Measurements from ENCODE around the gene AMPD2.
"Not testable (repeated sequence)": the region's sequence is repeated elsewhere in the genome, so short reads cannot be mapped to it uniquely, and the experiment has no call there.

The AMPD2 gene

DNA sequence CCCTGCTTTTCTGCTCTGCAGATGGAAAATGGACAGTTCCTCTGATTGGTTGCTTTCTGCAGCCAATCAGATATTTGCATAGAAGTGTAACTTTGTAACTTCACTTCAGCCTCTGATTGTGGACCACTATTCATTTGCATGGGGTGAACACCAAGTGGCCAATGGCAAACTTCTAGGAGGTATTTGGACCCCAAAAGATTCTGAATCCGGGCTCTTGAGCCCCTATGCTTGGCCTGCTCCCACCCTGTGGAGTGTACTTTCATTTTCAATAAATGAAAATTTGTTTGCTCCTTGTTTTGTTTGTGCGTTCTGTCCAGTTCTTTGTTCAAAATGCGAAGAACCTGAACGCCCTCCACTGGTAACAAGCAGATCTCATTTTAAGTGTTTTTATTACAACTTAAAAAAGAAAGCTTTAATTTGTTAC is 29.9 kb downstream of the AMPD2 start:
- H3K4me3 ChIP-seq (ENCODE audit: low read depth, low read length): no peak overlapping the region

DNA sequence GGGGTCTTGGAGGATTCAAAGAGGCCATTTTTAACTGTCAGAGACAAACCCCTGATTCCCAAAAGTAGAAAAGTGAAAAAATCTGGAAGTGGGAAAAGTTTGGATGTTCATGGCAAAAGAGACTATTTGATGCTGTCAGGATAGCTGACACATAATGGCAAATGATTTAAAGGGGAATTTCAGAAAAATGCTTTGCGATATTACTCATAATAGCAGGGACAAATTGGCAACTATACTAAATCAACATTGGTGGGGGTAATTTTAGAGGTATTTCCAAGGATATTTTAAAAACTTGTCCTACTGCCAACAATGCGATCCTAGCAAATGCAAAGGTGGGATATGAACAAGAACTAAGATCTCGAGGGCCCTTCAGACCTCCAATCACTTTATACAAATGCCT is 31.0 kb downstream of the AMPD2 start:
- H3K4me3 ChIP-seq (ENCODE audit: low read depth, low read length): no peak overlapping the region

DNA sequence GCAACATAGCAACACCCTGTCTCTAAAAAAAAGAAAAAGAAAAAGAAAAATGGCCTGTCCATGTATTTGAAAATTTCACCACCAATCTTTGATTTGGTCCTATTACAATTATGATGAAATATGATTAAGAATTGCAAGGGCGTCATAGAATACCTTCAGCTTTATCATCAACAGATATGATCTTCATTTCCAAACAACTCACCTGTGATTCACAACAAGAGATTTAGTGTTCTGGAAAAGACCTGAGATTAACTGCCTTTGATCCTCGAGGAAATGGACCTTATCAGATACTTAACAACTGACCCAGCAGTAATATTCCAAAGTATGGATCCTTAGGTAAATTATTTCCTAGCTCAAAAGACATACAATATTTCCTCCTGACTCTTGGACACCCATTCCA is 32.8 kb downstream of the AMPD2 start:
- H3K4me3 ChIP-seq (ENCODE audit: low read depth, low read length): no peak overlapping the region

DNA sequence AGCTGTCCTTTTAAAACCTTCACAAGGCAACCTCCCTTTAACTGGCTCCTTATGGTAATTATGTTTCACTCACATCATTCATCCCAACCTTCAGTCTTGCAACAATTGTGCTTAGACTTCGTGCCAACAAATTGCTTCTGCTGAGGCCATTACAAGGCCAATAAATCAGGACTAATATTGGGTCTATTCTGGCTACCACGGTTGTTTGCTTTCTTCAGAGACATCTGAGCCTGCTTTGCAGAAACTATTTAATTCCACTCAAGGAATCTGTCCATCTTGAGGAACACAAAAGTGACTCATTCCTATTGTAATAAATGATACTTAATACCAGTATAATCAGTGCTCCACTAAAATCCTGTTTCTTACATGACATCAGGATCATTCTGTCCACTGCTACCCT is 33.7 kb downstream of the AMPD2 start:
- no peak overlapping the region for H3K4me3 ChIP-seq (ENCODE audit: low read depth, low read length)

DNA sequence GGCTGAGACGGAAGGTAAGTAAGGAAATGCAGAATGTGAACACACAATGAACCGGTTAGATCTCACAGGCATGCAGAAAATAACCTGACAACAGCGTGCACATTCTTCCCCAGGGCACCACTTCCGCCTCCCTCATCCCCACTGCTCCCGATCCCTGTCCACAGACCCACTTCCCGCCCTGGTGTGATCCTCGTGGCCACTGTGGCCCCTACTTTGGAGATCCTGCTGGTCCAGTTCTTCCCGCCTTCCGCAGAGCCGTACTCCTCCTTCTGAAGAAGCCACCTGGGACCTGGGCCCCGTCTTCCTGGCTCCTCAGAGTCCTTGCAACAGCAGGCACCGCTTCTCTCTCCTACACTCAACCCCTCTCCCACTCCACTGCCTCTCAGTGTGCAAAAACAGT is 34.9 kb downstream of the AMPD2 start:
- no peak overlapping the region for H3K4me3 ChIP-seq (ENCODE audit: low read depth, low read length)

DNA sequence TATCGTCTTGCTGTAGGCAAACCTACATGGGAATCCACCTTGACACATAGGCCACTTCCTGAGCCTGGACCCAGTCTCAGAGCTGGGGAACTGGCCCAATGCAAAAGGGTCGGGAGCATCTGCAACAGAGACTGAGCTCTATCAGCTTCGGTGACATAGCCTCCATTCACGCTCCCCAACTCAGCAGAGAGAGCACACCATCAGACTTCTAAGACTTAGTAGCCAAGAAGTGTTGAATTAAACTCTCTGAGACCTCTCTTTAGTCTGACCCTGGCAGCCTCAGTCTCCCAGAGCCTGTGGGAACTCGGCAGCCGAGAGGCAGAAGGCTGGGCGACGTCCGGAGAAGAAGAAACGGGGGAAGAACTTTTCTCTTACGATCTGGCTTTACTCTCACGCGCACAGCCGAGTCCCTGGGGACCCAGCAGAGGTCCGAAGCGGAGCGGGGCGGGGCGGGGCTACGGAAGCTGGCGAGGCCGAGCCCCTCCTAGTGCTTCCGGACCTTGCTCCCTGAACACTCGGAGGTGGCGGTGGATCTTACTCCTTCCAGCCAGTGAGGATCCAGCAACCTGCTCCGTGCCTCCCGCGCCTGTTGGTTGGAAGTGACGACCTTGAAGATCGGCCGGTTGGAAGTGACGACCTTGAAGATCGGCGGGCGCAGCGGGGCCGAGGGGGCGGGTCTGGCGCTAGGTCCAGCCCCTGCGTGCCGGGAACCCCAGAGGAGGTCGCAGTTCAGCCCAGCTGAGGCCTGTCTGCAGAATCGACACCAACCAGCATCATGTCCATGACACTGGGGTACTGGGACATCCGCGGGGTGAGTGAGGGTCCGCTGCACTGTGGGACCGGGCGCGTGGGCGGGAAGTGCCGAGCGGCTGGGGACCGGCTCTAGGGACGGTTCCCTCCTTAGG is 36.2 kb downstream of the AMPD2 start, which contains the start of gene GSTM4:
Gene GSTM4 (plus strand): TSS at position 485 of the 905 bp plus-strand sequence. CDS start 291 bp downstream, at position 776.
- peak within 1 kb of the TSS; percentile 70 for H3K4me3 ChIP-seq (ENCODE audit: low read depth, low read length)

DNA sequence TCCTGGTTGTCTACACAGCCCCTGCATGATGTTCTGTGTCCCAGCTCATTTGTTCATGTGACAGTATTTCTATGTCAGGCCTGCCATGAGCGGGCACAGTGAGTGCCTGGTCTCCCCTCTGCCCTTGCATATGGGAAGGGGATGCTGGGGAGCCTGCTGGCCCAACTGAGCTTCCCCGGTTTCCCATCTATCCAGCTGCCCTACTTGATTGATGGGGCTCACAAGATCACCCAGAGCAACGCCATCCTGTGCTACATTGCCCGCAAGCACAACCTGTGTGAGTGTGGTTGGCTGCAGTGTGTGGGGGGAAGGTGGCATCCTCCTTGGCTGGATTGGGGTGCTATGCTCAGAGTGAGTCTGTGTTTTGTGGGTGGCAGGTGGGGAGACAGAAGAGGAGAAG is 37.8 kb downstream of the AMPD2 start:
- H3K4me3 ChIP-seq (ENCODE audit: low read depth, low read length): no peak overlapping the region

DNA sequence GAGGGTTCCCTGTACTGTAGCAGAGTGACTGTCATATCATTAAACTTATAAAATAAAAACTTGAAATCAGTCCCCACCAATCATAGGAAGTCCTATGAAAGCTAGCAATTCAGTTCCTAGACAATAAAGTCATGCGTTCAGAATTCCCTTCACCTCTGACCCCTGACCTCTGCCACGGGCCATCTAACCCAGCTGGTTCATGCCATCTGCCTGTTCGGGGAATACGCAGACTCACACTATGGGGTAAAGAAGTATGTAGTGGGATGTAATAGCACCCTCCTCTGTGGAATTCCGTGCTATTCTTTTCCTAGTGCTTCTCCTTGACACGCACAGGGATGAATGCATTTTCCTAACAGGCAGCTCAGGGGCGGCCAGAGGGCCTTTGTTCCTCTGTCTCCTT is 38.3 kb downstream of the AMPD2 start:
- no peak overlapping the region for H3K4me3 ChIP-seq (ENCODE audit: low read depth, low read length)

DNA sequence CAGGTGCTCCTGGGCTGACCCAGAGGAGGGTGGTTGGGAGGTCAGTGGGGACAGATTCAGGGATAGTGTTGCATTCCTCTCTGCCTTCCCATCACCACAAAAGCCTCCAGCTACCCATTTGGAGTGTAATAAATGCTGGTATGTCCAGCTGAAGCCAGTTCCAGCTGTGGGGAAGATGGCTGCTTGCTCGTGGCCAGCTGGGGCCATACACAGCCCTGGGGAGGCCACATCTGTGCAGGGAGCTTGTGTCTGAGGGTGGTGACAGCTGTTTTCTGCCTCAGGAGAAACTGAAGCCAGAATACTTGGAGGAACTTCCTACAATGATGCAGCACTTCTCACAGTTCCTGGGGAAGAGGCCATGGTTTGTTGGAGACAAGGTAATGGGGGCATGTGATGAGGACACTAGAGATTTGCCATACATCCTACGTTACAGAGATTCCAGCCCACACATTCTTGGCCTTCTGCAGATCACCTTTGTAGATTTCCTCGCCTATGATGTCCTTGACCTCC is 39.0 kb downstream of the AMPD2 start:
- no peak overlapping the region for H3K4me3 ChIP-seq (ENCODE audit: low read depth, low read length)

DNA sequence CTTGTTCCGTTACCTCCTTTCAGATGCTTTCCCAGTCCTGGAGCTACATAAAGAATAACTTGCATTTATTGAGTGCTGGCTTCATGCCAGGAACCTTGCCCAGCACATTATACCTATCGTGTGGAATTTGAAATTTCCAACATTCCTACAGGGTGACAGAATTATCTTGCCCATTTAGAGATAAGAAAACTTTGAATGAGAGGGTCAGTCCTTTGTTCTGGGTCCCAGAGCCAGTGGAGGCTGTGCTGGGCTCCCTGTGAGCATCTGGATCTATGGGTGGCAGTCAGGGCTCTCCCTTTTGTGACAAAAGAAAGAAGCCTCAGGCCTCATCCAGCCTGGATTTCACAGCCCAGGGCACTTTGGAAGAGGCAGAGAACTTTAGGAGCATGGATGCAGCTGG is 39.5 kb downstream of the AMPD2 start:
- H3K4me3 ChIP-seq (ENCODE audit: low read depth, low read length): no peak overlapping the region

DNA sequence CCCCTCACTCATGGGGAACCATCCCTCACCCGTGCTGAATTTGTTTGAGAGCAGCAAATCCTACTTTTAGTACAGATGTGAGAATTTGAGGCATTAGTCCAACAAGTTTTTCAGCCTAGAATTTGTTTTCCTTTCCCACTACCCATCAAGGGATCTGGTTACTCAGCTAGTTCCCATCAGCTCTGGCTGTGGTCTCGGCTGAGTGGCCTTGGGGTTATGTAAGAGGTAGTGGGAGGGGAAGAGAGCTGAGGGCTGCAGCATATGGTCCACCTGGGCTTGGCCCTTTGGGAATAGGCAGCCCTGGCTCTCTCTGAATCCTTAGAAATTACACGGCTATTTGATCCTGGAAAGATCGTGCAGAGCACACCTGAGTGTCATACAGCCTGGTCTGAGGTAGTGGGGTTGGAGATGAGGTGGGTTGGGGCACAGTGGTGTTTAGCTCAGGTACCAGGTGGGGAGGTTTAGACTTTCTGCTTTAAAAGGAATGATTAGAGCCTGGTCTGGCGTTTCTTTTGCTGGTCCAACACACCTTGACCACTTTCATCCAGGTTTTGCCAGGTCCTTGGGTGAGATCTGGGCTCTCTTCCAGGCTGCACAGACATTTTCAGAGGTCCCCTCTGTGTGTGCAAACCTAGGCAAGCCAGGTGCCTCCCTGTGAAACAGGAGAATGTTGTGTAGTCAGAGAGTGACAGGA is 40.5 kb downstream of the AMPD2 start:
- H3K4me3 ChIP-seq (ENCODE audit: low read depth, low read length): no peak overlapping the region

DNA sequence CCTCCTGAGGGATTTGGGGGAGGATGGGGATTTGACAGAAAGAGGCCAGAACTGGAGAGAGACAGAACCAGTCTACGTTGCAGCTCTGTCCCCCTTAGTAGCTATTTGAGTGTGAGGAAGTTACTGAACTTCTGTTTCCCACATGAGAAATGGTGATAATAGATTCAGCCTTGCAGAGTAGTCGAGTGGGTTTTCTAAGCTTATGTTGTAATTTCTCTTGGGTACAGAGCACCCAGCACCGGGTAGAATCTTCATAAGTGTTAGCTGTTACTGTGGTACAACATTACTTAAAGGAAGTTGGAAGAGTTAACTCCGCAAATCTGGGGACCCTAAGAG is 41.0 kb downstream of the AMPD2 start:
- not testable (repeated sequence) for H3K4me3 ChIP-seq (ENCODE audit: low read depth, low read length)

DNA sequence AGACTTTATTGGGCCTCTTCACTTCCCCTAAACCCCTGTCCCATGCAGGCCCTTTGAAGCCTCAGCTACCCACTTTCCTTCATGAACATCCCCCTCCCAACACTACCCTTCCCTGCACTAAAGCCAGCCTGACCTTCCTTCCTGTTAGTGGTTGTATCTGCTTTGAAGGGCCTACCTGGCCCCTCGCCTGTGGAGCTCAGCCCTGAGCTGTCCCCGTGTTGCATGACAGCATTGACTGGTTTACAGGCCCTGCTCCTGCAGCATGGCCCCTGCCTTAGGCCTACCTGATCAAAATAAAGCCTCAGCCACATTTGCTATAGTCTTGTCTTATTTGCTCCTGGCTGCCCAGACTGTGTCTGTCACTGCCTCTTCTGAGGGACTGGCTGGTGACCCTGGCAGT is 41.8 kb downstream of the AMPD2 start:
- H3K4me3 ChIP-seq (ENCODE audit: low read depth, low read length): no peak overlapping the region

DNA sequence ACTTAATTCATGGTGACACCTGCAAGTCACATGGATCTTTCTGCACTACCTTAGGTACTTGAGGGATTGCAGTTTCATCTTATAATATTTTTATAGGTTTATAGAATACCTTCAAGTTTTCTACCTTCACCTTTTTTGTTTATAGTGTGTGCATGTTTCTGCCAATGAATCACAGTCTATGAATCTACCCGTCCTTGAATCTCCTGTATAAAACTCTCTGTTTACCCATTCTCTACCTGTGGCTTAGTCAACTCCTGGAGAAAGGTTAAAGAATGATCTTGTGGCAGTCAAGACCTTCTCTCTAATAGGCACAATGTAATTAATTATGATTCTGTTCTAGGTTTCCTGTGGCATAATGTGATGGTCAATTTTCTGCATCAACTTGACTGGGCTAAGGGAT is 45.0 kb downstream of the AMPD2 start:
- no peak overlapping the region for H3K4me3 ChIP-seq (ENCODE audit: low read depth, low read length)

DNA sequence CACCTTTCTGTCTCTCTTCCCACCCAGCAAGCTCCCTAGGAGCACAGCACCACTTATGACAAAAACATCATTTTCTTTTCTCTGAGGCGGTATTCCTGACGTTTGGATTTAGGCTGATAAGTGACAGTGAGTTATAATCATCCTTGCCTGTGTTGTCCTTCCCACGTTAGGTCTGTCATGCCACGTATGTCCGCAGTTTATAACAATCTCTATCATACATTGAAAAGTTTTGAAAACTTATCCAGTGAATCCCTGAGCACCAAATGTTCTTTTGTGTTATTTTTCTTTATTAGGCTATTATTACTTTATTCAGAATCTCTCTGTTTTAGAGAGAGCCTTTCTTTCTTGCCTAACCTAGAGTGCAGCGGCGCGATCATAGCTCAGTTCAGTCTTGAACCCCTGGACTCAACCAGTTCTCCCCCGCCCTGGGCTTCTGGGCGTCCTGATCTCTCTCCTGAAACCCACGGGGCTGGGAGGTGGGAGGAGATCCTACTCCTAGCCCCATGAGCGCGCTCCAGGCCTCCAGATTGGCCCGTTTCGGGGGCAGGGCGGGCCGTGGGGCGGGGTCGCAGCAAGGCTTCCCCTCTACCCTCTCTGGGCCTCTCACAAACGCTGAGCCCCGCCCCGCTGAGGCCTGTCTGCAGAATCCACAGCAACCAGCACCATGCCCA is 48.0 kb downstream of the AMPD2 start, which contains the start of gene GSTM2:
Gene GSTM2 (plus strand): TSS at position 606 of the 671 bp plus-strand sequence. CDS start 59 bp downstream, at position 665.
- no peak within 1 kb of the TSS for H3K4me3 ChIP-seq (ENCODE audit: low read depth, low read length)

DNA sequence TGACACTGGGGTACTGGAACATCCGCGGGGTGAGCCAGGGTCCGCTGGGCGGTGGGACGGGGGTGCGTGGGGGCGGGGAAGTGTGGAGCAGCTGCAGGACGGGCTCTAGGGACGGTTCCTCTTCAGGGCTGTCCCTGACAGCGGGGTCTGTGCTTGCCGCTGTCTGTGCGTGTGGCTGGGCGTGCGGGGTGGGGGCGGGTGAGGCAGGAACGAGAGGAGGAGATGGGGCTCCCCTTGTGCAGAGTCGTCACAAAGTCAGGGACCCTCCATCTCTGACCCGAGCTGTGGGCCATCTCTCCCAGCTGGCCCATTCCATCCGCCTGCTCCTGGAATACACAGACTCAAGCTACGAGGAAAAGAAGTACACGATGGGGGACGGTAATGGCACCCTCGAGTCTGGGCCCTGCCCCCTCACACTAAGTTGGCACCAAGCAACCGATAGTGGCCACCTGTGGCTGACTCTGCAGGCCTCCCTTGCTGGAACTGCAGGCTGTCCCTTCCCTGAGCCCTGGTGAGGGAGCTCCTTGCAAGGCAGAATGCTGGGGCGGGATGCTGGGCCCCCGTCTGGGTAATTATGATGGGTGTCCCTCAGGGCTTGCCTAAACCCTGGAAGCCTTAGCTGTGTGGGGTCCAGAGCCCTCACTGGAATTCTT is 48.6 kb downstream of the AMPD2 start:
- H3K4me3 ChIP-seq (ENCODE audit: low read depth, low read length): no peak overlapping the region

DNA sequence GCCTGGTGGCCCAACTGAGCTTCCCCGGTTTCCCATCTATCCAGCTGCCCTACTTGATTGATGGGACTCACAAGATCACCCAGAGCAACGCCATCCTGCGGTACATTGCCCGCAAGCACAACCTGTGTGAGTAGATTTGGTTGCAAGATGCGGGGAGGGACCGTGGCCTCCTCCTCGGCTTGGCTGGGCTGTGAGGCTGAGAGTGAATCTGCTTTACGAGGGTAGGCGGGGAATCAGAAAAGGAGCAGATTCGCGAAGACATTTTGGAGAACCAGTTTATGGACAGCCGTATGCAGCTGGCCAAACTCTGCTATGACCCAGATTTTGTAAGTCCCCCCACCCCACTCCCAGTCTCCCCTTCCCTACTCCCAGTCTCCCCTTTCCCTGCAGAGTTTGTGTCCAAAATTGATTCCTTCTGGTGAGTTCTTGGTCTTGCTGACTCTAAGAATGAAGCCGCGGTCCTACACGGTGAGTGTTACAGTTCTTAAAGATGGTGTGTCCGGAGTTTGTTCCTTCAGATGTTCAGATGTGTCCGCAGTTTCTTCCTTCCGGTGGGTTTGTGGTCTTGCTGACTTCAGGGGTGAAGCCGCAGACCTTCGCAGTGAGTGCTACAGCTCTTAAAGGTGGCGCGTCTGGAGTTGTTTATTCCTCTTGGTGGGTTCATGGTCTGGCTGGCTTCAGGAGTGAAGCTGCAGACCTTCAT is 49.8 kb downstream of the AMPD2 start:
- no peak overlapping the region for H3K4me3 ChIP-seq (ENCODE audit: low read depth, low read length)

DNA sequence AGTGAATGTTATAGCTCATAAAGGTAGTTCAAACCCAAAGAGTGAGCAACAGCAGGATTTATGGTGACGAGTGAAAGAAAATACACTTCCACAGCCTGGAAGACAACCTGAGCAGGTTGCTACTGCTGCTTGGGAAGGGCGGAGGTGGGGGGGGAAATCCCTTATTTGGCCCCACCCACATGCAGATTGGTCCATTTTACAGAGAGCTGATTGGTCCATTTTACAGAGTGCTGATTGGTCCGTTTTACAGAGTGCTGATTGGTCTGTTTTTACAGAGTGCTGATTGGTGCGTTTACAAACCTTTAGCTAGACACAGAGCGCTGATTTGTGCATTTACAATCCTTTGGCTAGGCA is 50.3 kb downstream of the AMPD2 start:
- not testable (repeated sequence) for H3K4me3 ChIP-seq (ENCODE audit: low read depth, low read length)

DNA sequence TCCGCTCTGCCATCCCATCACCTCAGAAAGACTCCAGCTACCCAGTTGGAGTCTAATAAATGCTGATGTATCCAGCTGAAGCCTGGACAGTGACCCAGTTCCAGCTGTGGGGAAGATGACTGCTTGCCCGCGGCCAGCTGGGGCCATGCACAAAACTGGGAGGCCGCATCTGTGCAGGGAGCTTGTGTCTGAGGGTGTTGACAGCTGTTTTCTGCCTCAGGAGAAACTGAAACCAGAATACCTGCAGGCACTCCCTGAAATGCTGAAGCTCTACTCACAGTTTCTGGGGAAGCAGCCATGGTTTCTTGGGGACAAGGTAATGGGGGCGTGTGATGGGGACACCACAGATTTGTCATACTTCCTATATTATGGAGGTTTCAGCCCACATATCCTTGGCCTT is 51.4 kb downstream of the AMPD2 start:
- no peak overlapping the region for H3K4me3 ChIP-seq (ENCODE audit: low read depth, low read length)

DNA sequence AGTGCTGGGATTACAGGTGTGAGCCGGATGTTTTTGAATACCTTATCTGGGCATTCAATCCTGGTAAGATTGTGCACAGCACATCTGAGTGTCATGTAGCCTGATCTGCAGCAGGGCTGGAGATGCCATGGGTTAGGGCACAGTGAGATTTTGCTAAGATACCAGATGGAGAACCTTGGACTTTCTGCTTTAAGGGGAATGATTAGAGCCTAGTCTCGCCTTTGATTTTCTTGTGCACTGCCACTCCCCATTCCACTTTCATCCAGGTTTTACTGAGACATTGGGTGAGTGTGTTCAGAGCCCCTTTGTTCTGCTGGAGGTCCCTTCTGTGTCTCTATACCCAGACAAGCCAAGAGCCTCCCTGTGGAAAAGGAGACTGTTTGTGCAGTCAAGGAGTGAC is 54.2 kb downstream of the AMPD2 start:
- not testable (repeated sequence) for H3K4me3 ChIP-seq (ENCODE audit: low read depth, low read length)
